ENCODE data around the gene SERHL2. TPM values are rescaled to one million over a fixed set of nuclear protein-coding genes. Genes with fewer than 3 reads are reported as not detected.
"Not testable (repeated sequence)": the region's sequence is repeated elsewhere in the genome, so short reads cannot be mapped to it uniquely, and the experiment has no call there.

SERHL2 gene
- total and polyA plus RNA-seq, 8 donors = 1.7 to 5.5 (median 4.1) TPM; not detected in 1

DNA sequence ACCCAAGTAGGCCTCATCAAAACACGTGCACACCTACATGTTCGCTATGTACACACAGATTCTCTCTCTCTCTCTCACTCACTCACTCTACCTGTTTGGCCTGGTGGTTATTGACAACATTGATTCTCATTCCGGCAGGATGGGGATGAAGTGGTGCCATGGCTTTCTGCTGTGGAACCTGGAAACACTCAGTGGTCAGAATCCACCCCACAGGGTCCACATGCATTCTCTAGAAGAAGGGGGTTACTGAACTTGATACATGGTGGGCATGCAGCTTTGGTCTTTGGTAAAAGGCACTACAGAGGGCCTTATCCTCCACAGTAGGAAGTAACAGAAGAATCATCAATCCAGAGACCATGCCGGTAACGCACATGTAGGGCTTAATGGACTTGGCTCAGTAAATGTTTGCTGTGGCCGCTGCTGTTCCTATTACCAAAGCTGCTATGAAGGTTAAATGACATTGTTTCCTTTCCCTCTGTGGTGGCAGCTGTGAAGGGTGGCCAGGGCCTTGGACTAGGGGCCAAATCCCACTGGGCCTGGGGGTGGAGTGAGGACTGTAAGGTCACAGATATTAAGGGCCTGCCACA, 48.2 kb downstream of the SERHL2 start:
- H3K4me1 ChIP-seq = peaks cover 48 to 70% (median 59%) of the 10 kb centered on the region in 4 donors
- no peaks in the 10 kb centered on the region for H3K27me3 ChIP-seq
- H3K36me3 ChIP-seq = peaks cover 52 to 83% (median 72%) of the 10 kb centered on the region in 4 donors
- TF ChIP-seq POLR2A (IDR thresholded peaks at IDR 0.05) (no peak), EP300 (IDR thresholded peaks at IDR 0.05) (no peak), POLR2AphosphoS5 (IDR thresholded peaks at IDR 0.05) (peak in 1 of 3 donors; percentile 17)
- TF ChIP-seq, protein P1, sequence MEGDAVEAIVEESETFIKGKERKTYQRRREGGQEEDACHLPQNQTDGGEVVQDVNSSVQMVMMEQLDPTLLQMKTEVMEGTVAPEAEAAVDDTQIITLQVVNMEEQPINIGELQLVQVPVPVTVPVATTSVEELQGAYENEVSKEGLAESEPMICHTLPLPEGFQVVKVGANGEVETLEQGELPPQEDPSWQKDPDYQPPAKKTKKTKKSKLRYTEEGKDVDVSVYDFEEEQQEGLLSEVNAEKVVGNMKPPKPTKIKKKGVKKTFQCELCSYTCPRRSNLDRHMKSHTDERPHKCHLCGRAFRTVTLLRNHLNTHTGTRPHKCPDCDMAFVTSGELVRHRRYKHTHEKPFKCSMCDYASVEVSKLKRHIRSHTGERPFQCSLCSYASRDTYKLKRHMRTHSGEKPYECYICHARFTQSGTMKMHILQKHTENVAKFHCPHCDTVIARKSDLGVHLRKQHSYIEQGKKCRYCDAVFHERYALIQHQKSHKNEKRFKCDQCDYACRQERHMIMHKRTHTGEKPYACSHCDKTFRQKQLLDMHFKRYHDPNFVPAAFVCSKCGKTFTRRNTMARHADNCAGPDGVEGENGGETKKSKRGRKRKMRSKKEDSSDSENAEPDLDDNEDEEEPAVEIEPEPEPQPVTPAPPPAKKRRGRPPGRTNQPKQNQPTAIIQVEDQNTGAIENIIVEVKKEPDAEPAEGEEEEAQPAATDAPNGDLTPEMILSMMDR (IDR thresholded peaks at IDR 0.05) = no peak
- H3K4me3 ChIP-seq = no peak overlapping the region
- H3K27ac ChIP-seq = peak overlapping the region; percentile 46 to 83 (median 76)
- DNase-seq = no peak
- 34 to 65% (median 48%) methylated on average over 6 of the region's 6 CpGs for WGBS, 5 donors
- intact Hi-C loops (cut with DNase I; ENCODE audit: low total_unique reads) = no loop called here
- no peaks in the 10 kb centered on the region for H3K9me3 ChIP-seq

DNA sequence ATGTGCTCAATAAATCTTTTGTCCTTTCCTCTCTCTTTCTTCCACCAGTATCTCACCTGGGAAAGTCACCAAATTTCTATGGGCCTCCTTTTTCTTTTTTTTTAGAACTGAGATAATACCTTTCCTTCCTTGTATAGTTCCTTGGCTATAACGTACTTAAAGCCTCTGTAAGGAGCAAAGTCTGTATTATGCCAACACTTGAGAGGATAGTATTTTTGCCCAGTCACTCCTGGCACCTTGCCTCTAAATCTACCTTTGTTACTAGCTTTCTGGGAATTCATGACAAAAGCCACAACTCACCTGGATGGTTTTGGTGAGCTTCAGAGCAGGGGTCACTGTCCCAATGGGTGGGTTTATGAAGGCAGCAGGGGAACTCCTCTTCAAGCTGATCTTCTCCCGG, 48.7 kb downstream of the SERHL2 start:
- peak overlapping the region; percentile 46 to 83 (median 76) for H3K27ac ChIP-seq

DNA sequence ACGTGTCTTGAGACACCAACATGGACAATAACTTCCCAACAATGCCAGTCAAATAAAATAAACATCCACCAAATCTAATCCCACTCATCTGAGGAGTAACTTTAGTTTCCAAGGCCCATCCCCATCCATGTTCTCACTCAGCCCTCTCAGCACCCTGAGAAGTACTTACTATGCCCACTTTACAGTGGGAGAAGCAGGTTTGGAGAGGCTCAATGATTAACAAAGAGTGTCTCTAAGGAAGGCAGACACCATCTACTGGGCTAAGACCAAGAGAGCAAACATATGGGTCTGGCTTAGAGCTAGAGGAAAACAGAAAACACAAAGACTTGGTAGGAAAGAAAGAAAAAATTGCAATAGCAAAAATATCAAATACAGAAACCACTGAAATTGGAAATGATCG, 49.7 kb downstream of the SERHL2 start:
- peaks cover 41 to 75% (median 61%) of the 10 kb centered on the region in 4 donors for H3K36me3 ChIP-seq
- no peaks in the 10 kb centered on the region for H3K27me3 ChIP-seq
- no peak overlapping the region for H3K4me3 ChIP-seq
- no peak for DNase-seq
- WGBS, 5 donors = 67 to 80% (median 79%) methylated on average over 2 of the region's 2 CpGs
- no peaks in the 10 kb centered on the region for H3K9me3 ChIP-seq
- peak overlapping the region in 4 of 5 donors; percentile 71 to 83 (median 76) for H3K27ac ChIP-seq
- peaks cover 55 to 76% (median 67%) of the 10 kb centered on the region in 4 donors for H3K4me1 ChIP-seq
- intact Hi-C loops (cut with DNase I; ENCODE audit: low total_unique reads) = no loop called here
- TF ChIP-seq POLR2AphosphoS5 (IDR thresholded peaks at IDR 0.05) = no peak

More for the DNA sequence above, 48.7 kb downstream of the SERHL2 start:
- TF ChIP-seq, protein P1 (IDR thresholded peaks at IDR 0.05) = no peak
- TF ChIP-seq POLR2AphosphoS5 (IDR thresholded peaks at IDR 0.05) (no peak), EP300 (IDR thresholded peaks at IDR 0.05) (no peak), POLR2A (IDR thresholded peaks at IDR 0.05) (no peak)
- Histone ChIP-seq H3K27me3 (no peaks in the 10 kb centered on the region), H3K9me3 (no peaks in the 10 kb centered on the region), H3K4me3 (no peak overlapping the region), H3K36me3 (peaks cover 47 to 82% (median 67%) of the 10 kb centered on the region in 4 donors), H3K4me1 (peaks cover 49 to 67% (median 60%) of the 10 kb centered on the region in 4 donors)
- intact Hi-C loops (cut with DNase I; ENCODE audit: low total_unique reads) = no loop called here
- peak in 1 of 2 donors; percentile 53 for DNase-seq
- WGBS, 5 donors = 34 to 68% (median 50%) methylated on average over 2 of the region's 2 CpGs

DNA sequence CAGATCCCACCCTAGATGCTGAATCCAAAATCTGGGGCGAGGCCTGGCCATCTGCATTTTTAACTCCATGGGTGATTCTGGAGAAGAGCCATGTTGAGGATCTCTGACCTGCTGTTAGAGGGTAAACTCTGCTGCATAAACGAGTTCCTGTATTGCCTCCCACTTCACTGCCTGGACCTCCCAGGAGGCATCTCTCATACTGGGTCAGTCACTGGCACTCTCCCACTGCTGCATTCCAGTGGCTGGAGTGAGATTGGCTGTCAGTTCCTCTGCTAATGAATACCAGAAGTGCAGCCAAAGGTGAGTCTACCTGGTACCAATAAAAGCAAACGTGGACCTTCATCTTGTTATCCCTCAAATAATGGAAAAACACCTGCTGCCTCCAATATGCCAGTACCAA, 50.6 kb downstream of the SERHL2 start:
- peaks cover 65 to 86% (median 75%) of the 10 kb centered on the region in 4 donors for H3K4me1 ChIP-seq
- H3K27ac ChIP-seq = peak overlapping the region; percentile 48 to 83 (median 76)
- H3K4me3 ChIP-seq = no peak overlapping the region
- WGBS, 5 donors = 35 to 45% (median 43%) methylated on average over 3 of the region's 3 CpGs
- TF ChIP-seq EP300 (IDR thresholded peaks at IDR 0.05) = no peak
- TF ChIP-seq POLR2AphosphoS5 (IDR thresholded peaks at IDR 0.05) = no peak
- TF ChIP-seq, protein P1 (IDR thresholded peaks at IDR 0.05) = no peak
- TF ChIP-seq POLR2A (IDR thresholded peaks at IDR 0.05) = no peak
- no peaks in the 10 kb centered on the region for H3K27me3 ChIP-seq
- DNase-seq = peak in 1 of 2 donors; percentile 51
- no peaks in the 10 kb centered on the region for H3K9me3 ChIP-seq
- intact Hi-C loops (cut with DNase I; ENCODE audit: low total_unique reads) = no loop called here
- H3K36me3 ChIP-seq = peaks cover 34 to 68% (median 57%) of the 10 kb centered on the region in 4 donors

DNA sequence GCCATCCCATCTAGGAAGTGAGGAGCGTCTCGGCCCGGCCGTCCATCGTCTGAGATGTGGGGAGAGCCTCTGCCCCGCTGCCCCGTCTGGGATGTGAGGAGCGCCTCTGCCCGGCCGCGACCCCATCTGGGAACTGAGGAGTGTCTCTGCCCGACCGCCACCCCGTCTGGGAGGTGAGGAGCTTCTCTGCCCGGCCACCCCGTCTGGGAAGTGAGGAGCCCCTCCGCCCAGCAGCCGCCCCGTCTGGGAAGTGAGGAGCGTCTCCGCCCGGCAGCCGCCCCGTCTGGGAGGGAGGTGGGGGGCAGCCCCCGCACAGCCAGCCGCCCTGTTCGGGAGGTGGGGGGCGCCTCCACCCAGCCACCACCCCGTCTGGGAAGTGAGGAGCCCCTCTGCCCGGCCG, 53.9 kb downstream of the SERHL2 start:
- H3K27ac ChIP-seq = peak overlapping the region in 4 of 5 donors; percentile 93 to 97 (median 96)
- H3K4me3 ChIP-seq; DNase-seq; H3K27me3 ChIP-seq; intact Hi-C loops (cut with DNase I; ENCODE audit: low total_unique reads); H3K9me3 ChIP-seq: not testable (repeated sequence)
- H3K36me3 ChIP-seq = peaks cover 9 to 36% (median 30%) of the 10 kb centered on the region in 4 donors
- WGBS, 5 donors = 84 to 95% (median 91%) methylated on average over 12 to 31 of the region's 31 CpGs
- H3K4me1 ChIP-seq = peaks cover 84 to 97% (median 93%) of the 10 kb centered on the region in 4 donors
